NCI-H510A (cell line): ENCODE data around the gene ACP1.

Experiments
- DNase-seq: peaks from one replicate; lab custom pipeline; 2025; lab: John Stamatoyannopoulos, UW

The ACP1 gene

GRCh38 chr2:255195-255594, 9.6 kb upstream of the ACP1 start:
- DNase-seq, result no peak

- DNase-seq, result no peak
These were observed 8.7 kb upstream of the ACP1 start for GRCh38 chr2:256094-256493.

- DNase-seq, result no peak
These were observed 7.3 kb upstream of the ACP1 start for GRCh38 chr2:257429-257828.

- DNase-seq, result no peak
These were observed 6.9 kb upstream of the ACP1 start for GRCh38 chr2:257842-258241.

- no peak for DNase-seq
These were observed 5.8 kb upstream of the ACP1 start for GRCh38 chr2:258933-259332.

- no peak for DNase-seq
These were observed 4.9 kb upstream of the ACP1 start for GRCh38 chr2:259789-260331.

- no peak for DNase-seq
These were observed 4.1 kb upstream of the ACP1 start for GRCh38 chr2:260507-261161.

GRCh38 chr2:262117-262516, 2.6 kb upstream of the ACP1 start:
- no peak for DNase-seq

GRCh38 chr2:263022-263738, 1.6 kb upstream of the ACP1 start:
- no peak for DNase-seq

GRCh38 chr2:263774-264492, 814 bp upstream of the ACP1 start, which contains the start of gene SH3YL1:
Gene SH3YL1, minus strand, starts transcription at chr2:264032. Its CDS starts 48 bp downstream, at chr2:263984.
- DNase-seq, result peak; percentile 45

GRCh38 chr2:268323-268722, 3.6 kb downstream of the ACP1 start:
- no peak for DNase-seq

- no peak for DNase-seq
These were observed 4.7 kb downstream of the ACP1 start for GRCh38 chr2:269356-270030.

GRCh38 chr2:270861-271260, 6.1 kb downstream of the ACP1 start:
- DNase-seq, result no peak

GRCh38 chr2:271917-272316, 7.2 kb downstream of the ACP1 start:
- no peak for DNase-seq

GRCh38 chr2:273333-273732, 8.6 kb downstream of the ACP1 start:
- no peak for DNase-seq

- no peak for DNase-seq
These were observed 9.8 kb downstream of the ACP1 start for GRCh38 chr2:274503-274902.

GRCh38 chr2:275466-275865, 10.7 kb downstream of the ACP1 start:
- DNase-seq, result no peak

GRCh38 chr2:278312-278926, 13.7 kb downstream of the ACP1 start:
- DNase-seq, result no peak

GRCh38 chr2:278927-279320, 14.2 kb downstream of the ACP1 start:
- DNase-seq, result no peak

GRCh38 chr2:279366-279765, 14.6 kb downstream of the ACP1 start:
- no peak for DNase-seq

GRCh38 chr2:279956-280649, 15.4 kb downstream of the ACP1 start:
- no peak for DNase-seq
